ENCODE data around the gene MCM3. TPM values are rescaled to one million over a fixed set of nuclear protein-coding genes. Genes with fewer than 3 reads are reported as not detected.

Gene MCM3
- total RNA-seq, 4 donors from 2014 or later: 26.1 to 44.5 (median 34.3) TPM

GRCh38 chr6:52249078-52249477 lies 35.5 kb downstream of the MCM3 start:
- H3K9me3 ChIP-seq: no peaks in the 10 kb centered on the region
- no peaks in the 10 kb centered on the region for H3K4me1 ChIP-seq
- DNase-seq: no peak
- H3K4me3 ChIP-seq (replicated peaks in 1 of 3): no peak overlapping the region
- no peak overlapping the region for H3K27ac ChIP-seq
- intact Hi-C loops (cut with DNase I): no loop called here
- no peak for TF ChIP-seq CTCF (IDR thresholded peaks at IDR 0.05)
- no peak for TF ChIP-seq POLR2A (IDR thresholded peaks at IDR 0.05)
- H3K27me3 ChIP-seq: no peaks in the 10 kb centered on the region
- H3K36me3 ChIP-seq: no peaks in the 10 kb centered on the region
- 77 to 87% methylated on average over 2 of the region's 2 CpGs for WGBS, 2 donors

GRCh38 chr6:52245425-52245824 lies 39.1 kb downstream of the MCM3 start:
- no peaks in the 10 kb centered on the region for H3K9me3 ChIP-seq
- no peaks in the 10 kb centered on the region for H3K27me3 ChIP-seq
- TF ChIP-seq POLR2A (IDR thresholded peaks at IDR 0.05) (no peak), CTCF (IDR thresholded peaks at IDR 0.05) (no peak)
- H3K27ac ChIP-seq: no peak overlapping the region
- H3K36me3 ChIP-seq: no peaks in the 10 kb centered on the region
- H3K4me1 ChIP-seq: no peaks in the 10 kb centered on the region
- 77 to 90% methylated on average over 1 of the region's 1 CpG for WGBS, 2 donors
- intact Hi-C loops (cut with DNase I): no loop called here
- DNase-seq: no peak
- no peak overlapping the region for H3K4me3 ChIP-seq (replicated peaks in 1 of 3)

- Histone ChIP-seq H3K9me3 (no peaks in the 10 kb centered on the region), H3K27me3 (no peaks in the 10 kb centered on the region), H3K4me3 (replicated peaks in 1 of 3) (no peak within 1 kb of the TSS), H3K27ac (no peak within 1 kb of the TSS), H3K4me1 (no peaks in the 10 kb centered on the region), H3K36me3 (no peaks in the 10 kb centered on the region)
- WGBS, 2 donors: 88% methylated on average over 5 of the region's 5 CpGs
- intact Hi-C loops (cut with DNase I): no loop called here
- TF ChIP-seq CTCF (IDR thresholded peaks at IDR 0.05) (no peak), POLR2A (IDR thresholded peaks at IDR 0.05) (no peak)
- no peak for DNase-seq
These were observed 40.1 kb downstream of the MCM3 start, which contains the start of gene IL17F for GRCh38 chr6:52244400-52244799. TSS of gene IL17F (minus strand) at chr6:52244500. CDS start at chr6:52244429, 71 bp downstream.

GRCh38 chr6:52243282-52243893 lies 41.2 kb downstream of the MCM3 start:
- DNase-seq: no peak
- no peak overlapping the region for H3K27ac ChIP-seq
- H3K4me3 ChIP-seq (replicated peaks in 1 of 3): no peak overlapping the region
- intact Hi-C loops (cut with DNase I): no loop called here
- no peaks in the 10 kb centered on the region for H3K36me3 ChIP-seq
- no peaks in the 10 kb centered on the region for H3K4me1 ChIP-seq
- WGBS, 2 donors: 89 to 92% methylated on average over 4 of the region's 4 CpGs
- H3K27me3 ChIP-seq: no peaks in the 10 kb centered on the region
- H3K9me3 ChIP-seq: no peaks in the 10 kb centered on the region
- TF ChIP-seq POLR2A (IDR thresholded peaks at IDR 0.05) (no peak), CTCF (IDR thresholded peaks at IDR 0.05) (no peak)

GRCh38 chr6:52241819-52242218 lies 42.7 kb downstream of the MCM3 start:
- TF ChIP-seq POLR2A (IDR thresholded peaks at IDR 0.05): no peak
- no peak for TF ChIP-seq CTCF (IDR thresholded peaks at IDR 0.05)
- no peak for DNase-seq
- Histone ChIP-seq H3K4me3 (replicated peaks in 1 of 3) (no peak overlapping the region), H3K36me3 (no peaks in the 10 kb centered on the region), H3K9me3 (no peaks in the 10 kb centered on the region), H3K4me1 (no peaks in the 10 kb centered on the region), H3K27me3 (no peaks in the 10 kb centered on the region), H3K27ac (no peak overlapping the region)
- 77 to 88% methylated on average over 2 of the region's 2 CpGs for WGBS, 2 donors
- intact Hi-C loops (cut with DNase I): no loop called here

Data from thyroid gland (tissue), 4 donors.